Measurements from ENCODE around the gene CMSS1.

DNA sequence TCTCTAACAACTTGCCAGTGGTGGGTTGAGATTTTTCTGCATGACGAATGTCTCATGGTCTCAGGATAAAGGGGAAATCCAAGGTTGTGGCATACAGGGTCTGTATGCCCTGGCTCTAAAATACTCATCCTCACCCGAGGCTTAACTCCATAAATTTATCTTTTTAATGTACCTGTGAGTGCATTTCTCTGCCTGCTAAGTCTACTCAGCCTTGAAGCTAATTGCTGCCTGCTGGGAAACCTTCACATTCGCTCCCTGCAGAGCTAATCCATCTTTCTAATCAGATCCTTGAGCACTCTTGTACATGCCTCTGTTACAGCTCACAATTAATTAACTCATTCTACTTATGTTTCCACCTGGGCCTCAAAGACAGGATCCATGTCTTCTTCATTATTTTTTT, 93.8 kb downstream of the CMSS1 start:
- no peak for TF ChIP-seq CTCF (IDR thresholded peaks at IDR 0.05)
- no peak for TF ChIP-seq NR2C2 (CRISPR knock-in tag; IDR thresholded peaks at IDR 0.05)
- TF ChIP-seq MXD4 (CRISPR knock-in tag; IDR thresholded peaks at IDR 0.05; ENCODE audit: borderline replicate concordance) = no peak
- TF ChIP-seq FOXP1 (CRISPR knock-in tag; IDR thresholded peaks at IDR 0.05; ENCODE audit: borderline replicate concordance) = no peak
- no peak for TF ChIP-seq USF2 (CRISPR knock-in tag; IDR thresholded peaks at IDR 0.05)
- no peak for TF ChIP-seq FOXJ3 (CRISPR knock-in tag; IDR thresholded peaks at IDR 0.05; ENCODE audit: borderline replicate concordance)
- no peak for TF ChIP-seq NFE2L1 (CRISPR knock-in tag; IDR thresholded peaks at IDR 0.05)
- TF ChIP-seq, protein P1, sequence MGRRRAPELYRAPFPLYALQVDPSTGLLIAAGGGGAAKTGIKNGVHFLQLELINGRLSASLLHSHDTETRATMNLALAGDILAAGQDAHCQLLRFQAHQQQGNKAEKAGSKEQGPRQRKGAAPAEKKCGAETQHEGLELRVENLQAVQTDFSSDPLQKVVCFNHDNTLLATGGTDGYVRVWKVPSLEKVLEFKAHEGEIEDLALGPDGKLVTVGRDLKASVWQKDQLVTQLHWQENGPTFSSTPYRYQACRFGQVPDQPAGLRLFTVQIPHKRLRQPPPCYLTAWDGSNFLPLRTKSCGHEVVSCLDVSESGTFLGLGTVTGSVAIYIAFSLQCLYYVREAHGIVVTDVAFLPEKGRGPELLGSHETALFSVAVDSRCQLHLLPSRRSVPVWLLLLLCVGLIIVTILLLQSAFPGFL (CRISPR knock-in tag; IDR thresholded peaks at IDR 0.05; ENCODE audit: borderline replicate concordance) = no peak
- no peak for TF ChIP-seq AR (CRISPR knock-in tag; IDR thresholded peaks at IDR 0.05)
- no peak for TF ChIP-seq E2F4 (CRISPR knock-in tag; IDR thresholded peaks at IDR 0.05; ENCODE audit: borderline replicate concordance, low read depth)
- TF ChIP-seq NFYB (CRISPR knock-in tag; conservative IDR thresholded peaks at IDR 0.05; ENCODE audit: low read depth) = no peak
